HepG2 (cell line): ENCODE measurements around the gene SGMS1. TPM values are rescaled to one million over a fixed set of nuclear protein-coding genes. Genes with fewer than 3 reads are reported as not detected.

Experiments
- ATAC-seq: fragments of 200-7000 bp; cut with Tn5 transposase; 3 replicates; pipeline ENCODE4 v1.9.1; 2020; ENCODE audit warnings: mild to moderate bottlenecking, moderate library complexity
- BruUV-seq: library from RNA; stranded (reverse); fragments of 400-500 nt; replicated peaks from 2 replicates; lab custom pipeline; 2021; lab: Mats Ljungman, UMichigan
- CTCF ChIA-PET: fragments of 300-600 bp; formaldehyde crosslinking; extraction: SDS; loops from one replicate; lab custom pipeline; 2021; ENCODE audit warnings: low total read pairs, inconsistent platforms, low intra/inter-chr PET ratio; lab: Yijun Ruan, JAX
- POLR2A ChIA-PET: fragments of 350-600 bp; sonication (Branson Sonifier 250); formaldehyde crosslinking; loops from one replicate; lab custom pipeline; 2020; ENCODE audit warnings: antibody characterized with exemption, inconsistent platforms; lab: Yijun Ruan, JAX
- DNase-seq: peaks from one replicate; pipeline ENCODE4 v3.0.0-alpha.2; 2015; ENCODE audit warnings: low spot score
- FAIRE-seq: peaks from 3 replicates; lab custom pipeline; 2011; peaks lifted over from hg19 to GRCh38; lab: Jason Lieb, UNC
- H2AFZ ChIP-seq: one replicate; pipeline ENCODE4 v1.6.1; 2011; ENCODE audit warnings: low read length, inconsistent platforms
- H3K27ac ChIP-seq: fragments of 300-600 bp; 3 replicates; pipeline ENCODE4 v1.8.0; 2011; ENCODE audit warnings: mixed run types, mild to moderate bottlenecking, mixed read lengths, low read length, inconsistent platforms; ENCODE audit not compliant: insufficient read depth; ENCODE audit errors: extremely low read length
- H3K27me3 ChIP-seq, 2 experiments: fragments of 200-600 bp in 1 of 2; 2 replicates in 1 of 2; 3 replicates in 1 of 2; pipeline versions ENCODE4 v1.6.0 to v1.8.0; 2011; ENCODE audit warnings: low read length in 2 of 2, mild to moderate bottlenecking in 2 of 2, moderate library complexity in 2 of 2, inconsistent platforms in 1 of 2; ENCODE audit not compliant: insufficient read depth in 2 of 2, control insufficient read depth in 1 of 2
- H3K36me3 ChIP-seq, 2 experiments: fragments of 200-600 bp in 1 of 2; replicated peaks in 1 of 2; 2 replicates in 1 of 2; 3 replicates in 1 of 2; pipeline versions ENCODE4 v1.5.1 to v1.8.0; 2011; ENCODE audit warnings: low read length in 2 of 2, inconsistent platforms in 1 of 2; ENCODE audit not compliant: insufficient read depth in 2 of 2, control insufficient read depth in 1 of 2
- H3K4me1 ChIP-seq: 2 replicates; pipeline ENCODE4 v1.5.1; 2012; ENCODE audit warnings: low read length, inconsistent platforms; ENCODE audit not compliant: insufficient read depth
- H3K4me2 ChIP-seq: 2 replicates; pipeline ENCODE4 v1.6.0; 2011; ENCODE audit warnings: low read depth, low read length, inconsistent platforms
- H3K4me3 ChIP-seq, 3 experiments: fragments of 200-600 bp in 1 of 3; sonication (generic), shearing (Covaris generic) in 1 of 3; replicated peaks in 1 of 3; 2 replicates each; pipeline ENCODE4 v1.5.1; 2011 to 2016; ENCODE audit warnings: low read length in 3 of 3, inconsistent platforms in 2 of 3, low read depth in 2 of 3, mild to moderate bottlenecking in 2 of 3, control low read depth in 1 of 3, mixed read lengths in 1 of 3; ENCODE audit not compliant: insufficient read depth in 1 of 3
- H3K79me2 ChIP-seq: one replicate; pipeline ENCODE4 v1.6.1; 2011; ENCODE audit warnings: low read length, inconsistent platforms; ENCODE audit not compliant: insufficient read depth
- H3K9ac ChIP-seq: 2 replicates; pipeline ENCODE4 v1.6.0; 2011; ENCODE audit warnings: mild to moderate bottlenecking, low read depth, low read length, inconsistent platforms; ENCODE audit not compliant: insufficient read depth
- H3K9me3 ChIP-seq: 2 replicates; pipeline ENCODE4 v1.5.1; 2012; ENCODE audit warnings: mild to moderate bottlenecking, low read length
- H4K20me1 ChIP-seq: 2 replicates; pipeline ENCODE4 v1.6.0; 2011; ENCODE audit warnings: inconsistent platforms, mild to moderate bottlenecking, low read length, moderate library complexity; ENCODE audit not compliant: insufficient read depth
- AHDC1 ChIP-seq: sonication (generic); formaldehyde crosslinking; IDR thresholded peaks from 2 replicates; pipeline ENCODE4 v1.5.1; 2020; ENCODE audit warnings: mild to moderate bottlenecking, missing genetic modification reagents, borderline replicate concordance
- ATF5 ChIP-seq: sonication (generic); formaldehyde crosslinking; IDR thresholded peaks from 2 replicates; pipeline ENCODE4 v1.4.0; 2020; ENCODE audit warnings: mild to moderate bottlenecking, low read depth, missing genetic modification reagents
- ELF1 ChIP-seq: sonication (generic); formaldehyde crosslinking; IDR thresholded peaks from 2 replicates; pipeline ENCODE4 v1.4.0; 2020; ENCODE audit warnings: missing genetic modification reagents
- FOXC1 ChIP-seq: sonication (generic); formaldehyde crosslinking; IDR thresholded peaks from 2 replicates; pipeline ENCODE4 v1.8.0; 2022; ENCODE audit warnings: mild to moderate bottlenecking, missing genetic modification reagents, borderline replicate concordance
- FUBP1 ChIP-seq: sonication (generic); formaldehyde crosslinking; IDR thresholded peaks from 2 replicates; pipeline ENCODE4 v1.5.1; 2020; ENCODE audit warnings: missing genetic modification reagents, mild to moderate bottlenecking, borderline replicate concordance
- NR2F6 ChIP-seq, 2 experiments: IDR thresholded peaks; 2 replicates each; pipeline ENCODE4 v1.6.1; 2016; ENCODE audit warnings: antibody characterized with exemption in 1 of 2, mild to moderate bottlenecking in 1 of 2
- PBX2 ChIP-seq: IDR thresholded peaks from 2 replicates; pipeline ENCODE4 v1.6.1; 2016; ENCODE audit warnings: control low read depth
- PHB2 ChIP-seq: fragments of 450-650 bp; IDR thresholded peaks from 2 replicates; pipeline ENCODE4 v1.6.1; 2018; ENCODE audit not compliant: partially characterized antibody
- REL ChIP-seq: sonication (generic); formaldehyde crosslinking; conservative IDR thresholded peaks from 2 replicates; pipeline ENCODE4 v1.8.0; 2022; ENCODE audit warnings: mild to moderate bottlenecking, missing genetic modification reagents, moderate library complexity
- RFX1 ChIP-seq: fragments of 450-650 bp; IDR thresholded peaks from 2 replicates; pipeline ENCODE4 v1.6.1; 2017
- TEAD2 ChIP-seq: sonication (generic); formaldehyde crosslinking; IDR thresholded peaks from 2 replicates; pipeline ENCODE4 v1.9.0; 2021; ENCODE audit warnings: missing genetic modification reagents
- ZFP90 ChIP-seq: sonication (generic); formaldehyde crosslinking; IDR thresholded peaks from 2 replicates; pipeline ENCODE4 v1.8.0; 2022; ENCODE audit warnings: missing genetic modification reagents, mild to moderate bottlenecking, inconsistent platforms, borderline replicate concordance
- ZKSCAN5 ChIP-seq: sonication (generic); formaldehyde crosslinking; IDR thresholded peaks from 2 replicates; pipeline ENCODE4 v1.5.1; 2020; ENCODE audit warnings: mild to moderate bottlenecking, missing genetic modification reagents
- ZNF326 ChIP-seq: sonication (generic); formaldehyde crosslinking; IDR thresholded peaks from 2 replicates; pipeline ENCODE4 v1.4.0; 2020; ENCODE audit warnings: missing genetic modification reagents, borderline replicate concordance
- ZNF781 ChIP-seq: sonication (generic); formaldehyde crosslinking; IDR thresholded peaks from 2 replicates; pipeline ENCODE4 v1.5.1; 2020; ENCODE audit warnings: borderline replicate concordance, mild to moderate bottlenecking, missing genetic modification reagents; ENCODE audit errors: not compliant biosample characterization
- WGBS: methylation state at CpG from one replicate; pipeline ENCODE4 v1.1.6; 2017; ENCODE audit warnings: low lambda C conversion rate; 5-methylcytosine and 5-hydroxymethylcytosine counted together
- in situ Hi-C: cut with HindIII; loops from 2 replicates; pipeline ENCODE4 v1.10.0; 2017; ENCODE audit warnings: low pct_unique_long_range_greater_than_20kb; ENCODE audit not compliant: extremely low pct_ligation_motif_present
- intact Hi-C: fragments of 100-400 bp; cut with micrococcal nuclease; formaldehyde crosslinking; loops from one replicate; pipeline ENCODE4 v1.10.0; 2022; ENCODE audit not compliant: unreplicated experiment
- polyA plus RNA-seq, 8 experiments: library from polyadenylated mRNA; depleted of rRNA in 3 of 8; stranded (reverse) in 7 of 8; unstranded in 1 of 8; fragments of >200 nt; fragmentation: Illumina TruSeq in 4 of 8; extraction: Trizol in 4 of 8; gene quantifications; 2 replicates each; pipeline versions ENCODE4 v1.2.1 to v1.2.3, GENCODE V29; 2011 to 2016; ENCODE audit warnings: low read depth in 4 of 8, missing spikeins in 1 of 8, mixed read lengths in 1 of 8; ENCODE audit not compliant: insufficient read depth in 1 of 8
- total RNA-seq, 5 experiments: library from RNA; depleted of rRNA; stranded (reverse); fragments of >200 nt; fragmentation: Illumina TruSeq; extraction: Trizol; gene quantifications; 2 replicates each; pipeline ENCODE4 v1.2.3, GENCODE V29; 2016; ENCODE audit warnings: low read depth in 1 of 5

The SGMS1 gene
- total and polyA plus RNA-seq, 2 of the 13 experiments (the other 11 are each of a cell fraction or from before 2014, with no cell fraction given): 6.5 to 15.1 TPM

GRCh38 chr10:50392426-50392825 is 231.3 kb downstream of the SGMS1 start (continued):
- peak; percentile 89; the same call in 1 of the 2 replicates for TF ChIP-seq AHDC1 (CRISPR knock-in tag)
- no peak for TF ChIP-seq ZNF326 (CRISPR knock-in tag)

GRCh38 chr10:50390302-50390701 is 233.5 kb downstream of the SGMS1 start:
- FAIRE-seq (no peak), ATAC-seq (no peak), DNase-seq (no peak)
- CTCF ChIA-PET: no interaction called here
- peaks cover 2% of the 10 kb centered on the region for H3K79me2 ChIP-seq
- H3K4me2 ChIP-seq: no peak overlapping the region
- BruUV-seq: no TSS peak
- H3K27me3 ChIP-seq: no peaks in the 10 kb centered on the region
- in situ Hi-C loops: no loop called here
- H3K27ac ChIP-seq: no peak overlapping the region
- no peak overlapping the region for H3K4me3 ChIP-seq
- no peak overlapping the region for H2AFZ ChIP-seq
- peaks cover 78% of the 10 kb centered on the region for H3K4me1 ChIP-seq
- POLR2A ChIA-PET: no interaction called here
- H4K20me1 ChIP-seq: no peaks in the 10 kb centered on the region
- intact Hi-C loops: no loop called here
- H3K36me3 ChIP-seq: no peaks in the 10 kb centered on the region
- no peak overlapping the region for H3K9ac ChIP-seq
- WGBS: 92% methylated on average over 2 of the region's 2 CpGs
- H3K9me3 ChIP-seq: no peaks in the 10 kb centered on the region
- TF ChIP-seq PHB2 (no peak), ZNF781 (no peak), REL (CRISPR knock-in tag) (no peak), ZKSCAN5 (CRISPR knock-in tag) (no peak), FUBP1 (CRISPR knock-in tag) (no peak), FOXC1 (CRISPR knock-in tag) (no peak), ZFP90 (CRISPR knock-in tag) (no peak), TEAD2 (CRISPR knock-in tag) (no peak), PBX2 (CRISPR knock-in tag) (no peak), RFX1 (no peak), NR2F6 (IDR thresholded peaks at IDR 0.05) (no peak), NR2F6 (CRISPR knock-in tag; IDR thresholded peaks at IDR 0.05) (no peak), ATF5 (no peak), ELF1 (no peak)
